Upper lobe of right lung (tissue), 1 donor: ENCODE data around the gene PPME1. TPM values are rescaled to one million over a fixed set of nuclear protein-coding genes. Genes with fewer than 3 reads are reported as not detected.

Experiments
- ATAC-seq: fragments of 200-7000 bp; cut with Tn5 transposase; one replicate; pipeline ENCODE4 v1.9.1; 2020; ENCODE audit warnings: mild to moderate bottlenecking, moderate library complexity
- DNase-seq: peaks from one replicate; pipeline ENCODE4 v3.0.0-alpha.2; 2020
- H3K27ac ChIP-seq: fragments of 200-600 bp; one replicate; pipeline ENCODE4 v1.8.0; 2022
- H3K27me3 ChIP-seq: fragments of 200-600 bp; one replicate; pipeline ENCODE4 v1.8.0; 2022; ENCODE audit warnings: mild to moderate bottlenecking
- H3K36me3 ChIP-seq: fragments of 200-600 bp; one replicate; pipeline ENCODE4 v1.8.0; 2022
- H3K4me1 ChIP-seq: fragments of 200-600 bp; one replicate; pipeline ENCODE4 v1.8.0; 2022
- H3K4me3 ChIP-seq: fragments of 200-600 bp; one replicate; pipeline ENCODE4 v1.8.0; 2022; ENCODE audit warnings: mild to moderate bottlenecking
- H3K9me3 ChIP-seq: fragments of 200-600 bp; one replicate; pipeline ENCODE4 v1.8.0; 2022
- intact Hi-C: fragments of 100-400 bp; cut with DNase I; formaldehyde crosslinking; loops from one replicate; pipeline ENCODE4 v1.11.0; 2022
- total RNA-seq: library from RNA; stranded (reverse); fragmentation: NEBNext Ultra II Directional; extraction: Animal tissue kit (Norgen Biotek cat#: 25700); gene quantifications from one replicate; pipeline ENCODE4 v1.2.1, GENCODE V29; 2021
- TF ChIP-seq, protein P1 (sequence below): fragments of 200-600 bp; IDR thresholded peaks from one replicate; pipeline ENCODE4 v1.8.0; 2022; ENCODE audit warnings: antibody characterized with exemption
- donor health status: DM: no; HTN: yes; CAD: no; lungs with severe emphysema.

PPME1 gene
- total RNA-seq, 1 donor from 2014 or later = 32.0 TPM

DNA sequence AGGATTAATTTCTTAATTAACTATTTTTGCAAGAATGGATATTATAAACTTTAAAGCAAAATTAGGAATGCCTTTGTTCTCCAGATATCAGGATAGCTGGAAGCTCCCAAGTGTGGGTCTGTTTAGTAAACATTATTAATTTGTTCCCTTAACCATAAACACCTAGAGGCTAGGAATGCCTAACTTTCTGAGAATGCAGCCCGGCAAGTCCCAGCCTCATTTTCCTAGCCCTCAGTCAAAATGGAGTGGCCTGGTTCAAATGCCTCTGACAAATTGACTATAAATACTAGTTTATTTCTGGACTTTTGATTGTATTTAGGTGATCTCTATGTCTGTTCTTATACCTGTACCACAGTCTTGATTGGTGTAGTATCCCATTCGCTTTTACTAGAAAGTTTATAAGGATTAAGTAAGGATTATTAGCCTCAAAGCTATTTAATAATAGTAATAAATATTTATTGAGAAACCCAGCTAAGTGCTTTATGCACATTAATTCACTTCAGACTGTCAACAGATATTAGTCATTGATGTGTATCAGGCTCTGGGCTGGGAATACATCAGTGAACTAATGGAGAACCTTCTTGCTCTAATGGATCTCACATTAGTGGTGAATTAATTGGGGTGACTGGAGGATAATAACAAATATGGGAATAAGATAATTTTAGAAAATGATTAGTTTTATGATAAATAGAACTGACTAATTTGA lies 25.8 kb downstream of the PPME1 start:
- Histone ChIP-seq H3K27ac (no peak overlapping the region), H3K27me3 (no peaks in the 10 kb centered on the region), H3K9me3 (no peaks in the 10 kb centered on the region), H3K4me3 (no peak overlapping the region), H3K36me3 (no peaks in the 10 kb centered on the region), H3K4me1 (no peaks in the 10 kb centered on the region)
- intact Hi-C loops = no loop called here
- DNase-seq = no peak
- TF ChIP-seq, protein P1, sequence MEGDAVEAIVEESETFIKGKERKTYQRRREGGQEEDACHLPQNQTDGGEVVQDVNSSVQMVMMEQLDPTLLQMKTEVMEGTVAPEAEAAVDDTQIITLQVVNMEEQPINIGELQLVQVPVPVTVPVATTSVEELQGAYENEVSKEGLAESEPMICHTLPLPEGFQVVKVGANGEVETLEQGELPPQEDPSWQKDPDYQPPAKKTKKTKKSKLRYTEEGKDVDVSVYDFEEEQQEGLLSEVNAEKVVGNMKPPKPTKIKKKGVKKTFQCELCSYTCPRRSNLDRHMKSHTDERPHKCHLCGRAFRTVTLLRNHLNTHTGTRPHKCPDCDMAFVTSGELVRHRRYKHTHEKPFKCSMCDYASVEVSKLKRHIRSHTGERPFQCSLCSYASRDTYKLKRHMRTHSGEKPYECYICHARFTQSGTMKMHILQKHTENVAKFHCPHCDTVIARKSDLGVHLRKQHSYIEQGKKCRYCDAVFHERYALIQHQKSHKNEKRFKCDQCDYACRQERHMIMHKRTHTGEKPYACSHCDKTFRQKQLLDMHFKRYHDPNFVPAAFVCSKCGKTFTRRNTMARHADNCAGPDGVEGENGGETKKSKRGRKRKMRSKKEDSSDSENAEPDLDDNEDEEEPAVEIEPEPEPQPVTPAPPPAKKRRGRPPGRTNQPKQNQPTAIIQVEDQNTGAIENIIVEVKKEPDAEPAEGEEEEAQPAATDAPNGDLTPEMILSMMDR = no peak
- ATAC-seq = no peak

DNA sequence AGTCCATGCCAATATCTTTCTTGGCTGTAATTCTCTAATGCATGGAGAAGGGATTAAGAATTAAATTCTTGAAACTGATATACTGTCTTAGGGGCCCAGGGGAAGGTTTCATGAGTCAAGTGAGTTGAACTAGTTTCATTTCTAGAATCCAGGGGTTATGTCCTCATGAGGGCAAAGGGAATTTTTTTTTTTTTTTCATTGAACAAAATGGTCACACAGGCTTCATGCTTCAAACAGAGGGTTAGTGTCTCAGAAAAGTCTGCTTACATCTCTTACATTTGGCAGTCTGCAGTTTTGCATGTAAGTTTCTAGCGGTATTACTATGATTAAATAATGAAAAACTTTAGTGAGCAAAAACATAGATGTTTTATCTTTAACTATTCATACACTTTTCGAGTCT lies 32.9 kb downstream of the PPME1 start:
- Histone ChIP-seq H3K27me3 (no peaks in the 10 kb centered on the region), H3K36me3 (peaks cover 32% of the 10 kb centered on the region), H3K4me3 (no peak overlapping the region), H3K9me3 (no peaks in the 10 kb centered on the region), H3K27ac (no peak overlapping the region), H3K4me1 (no peaks in the 10 kb centered on the region)
- intact Hi-C loops = no loop called here
- TF ChIP-seq, protein P1 = no peak
- ATAC-seq (no peak), DNase-seq (no peak)

DNA sequence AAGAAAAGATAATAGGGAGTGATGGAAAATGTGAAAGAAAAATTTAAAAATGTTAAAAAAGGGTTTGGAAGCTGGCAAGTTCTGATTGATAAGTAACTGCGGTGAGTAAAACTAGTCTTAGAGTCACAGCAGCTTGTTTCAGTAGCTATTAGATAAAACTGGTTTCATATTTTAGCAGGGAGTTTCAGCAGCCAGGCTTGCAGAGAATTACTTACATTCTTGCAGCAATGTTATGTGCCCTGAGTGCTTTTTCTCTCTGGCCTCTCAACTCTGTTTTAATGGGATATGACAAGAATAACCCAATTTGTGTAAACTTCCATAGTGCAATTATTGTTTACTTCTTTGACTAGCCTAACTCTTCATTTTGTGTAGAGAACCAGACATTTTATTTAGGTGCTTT lies 33.6 kb downstream of the PPME1 start:
- Histone ChIP-seq H3K4me3 (no peak overlapping the region), H3K36me3 (peaks cover 37% of the 10 kb centered on the region), H3K4me1 (no peaks in the 10 kb centered on the region), H3K9me3 (no peaks in the 10 kb centered on the region), H3K27ac (no peak overlapping the region), H3K27me3 (no peaks in the 10 kb centered on the region)
- intact Hi-C loops = no loop called here
- no peak for ATAC-seq
- DNase-seq = no peak
- TF ChIP-seq, protein P1 = no peak

DNA sequence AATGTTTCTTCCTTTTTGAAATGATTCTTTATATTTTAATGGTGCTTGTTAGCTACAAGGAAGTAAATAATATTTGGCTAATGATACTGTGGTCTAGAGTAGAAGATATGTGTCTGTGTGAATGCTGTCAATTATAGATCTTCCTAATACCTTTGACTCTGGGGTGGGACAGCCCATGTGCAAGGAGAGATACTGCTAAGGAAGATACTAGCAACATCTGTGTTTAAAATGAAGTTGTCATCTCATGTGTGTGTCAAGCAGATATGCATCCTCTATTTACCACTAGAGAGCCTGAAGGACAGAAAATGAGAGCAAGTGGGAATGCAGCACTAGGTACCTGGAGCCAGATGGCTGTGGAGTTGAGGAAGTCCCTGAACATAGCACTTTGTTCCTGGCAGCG lies 34.1 kb downstream of the PPME1 start:
- DNase-seq (no peak), ATAC-seq (no peak)
- no peaks in the 10 kb centered on the region for H3K9me3 ChIP-seq
- H3K27me3 ChIP-seq = no peaks in the 10 kb centered on the region
- H3K4me3 ChIP-seq = no peak overlapping the region
- H3K27ac ChIP-seq = no peak overlapping the region
- intact Hi-C loops = no loop called here
- peaks cover 42% of the 10 kb centered on the region for H3K36me3 ChIP-seq
- TF ChIP-seq, protein P1 = no peak
- H3K4me1 ChIP-seq = no peaks in the 10 kb centered on the region

DNA sequence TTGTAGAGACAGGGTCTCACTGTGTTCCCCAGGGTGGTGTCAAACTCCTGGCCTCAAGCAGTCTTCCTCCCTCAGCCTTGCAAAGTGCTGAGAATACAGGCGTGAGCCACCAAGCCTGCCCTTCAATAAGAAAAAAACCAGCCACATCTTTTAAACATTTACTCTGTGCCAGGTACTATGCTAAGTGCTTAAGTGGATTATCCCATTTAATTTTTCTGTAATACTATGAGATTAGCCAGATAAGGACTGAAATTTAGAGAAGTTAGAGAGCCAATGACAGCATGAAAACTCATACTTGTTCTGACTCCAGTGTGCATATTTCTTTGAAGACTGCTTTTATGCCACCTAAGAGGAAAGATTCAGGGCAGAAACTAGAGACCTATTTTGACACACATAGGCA lies 35.7 kb downstream of the PPME1 start:
- no peaks in the 10 kb centered on the region for H3K9me3 ChIP-seq
- H3K36me3 ChIP-seq = peaks cover 48% of the 10 kb centered on the region
- intact Hi-C loops = no loop called here
- no peak for DNase-seq
- H3K27ac ChIP-seq = no peak overlapping the region
- H3K27me3 ChIP-seq = no peaks in the 10 kb centered on the region
- no peaks in the 10 kb centered on the region for H3K4me1 ChIP-seq
- ATAC-seq = no peak
- H3K4me3 ChIP-seq = no peak overlapping the region
- TF ChIP-seq, protein P1 = no peak

DNA sequence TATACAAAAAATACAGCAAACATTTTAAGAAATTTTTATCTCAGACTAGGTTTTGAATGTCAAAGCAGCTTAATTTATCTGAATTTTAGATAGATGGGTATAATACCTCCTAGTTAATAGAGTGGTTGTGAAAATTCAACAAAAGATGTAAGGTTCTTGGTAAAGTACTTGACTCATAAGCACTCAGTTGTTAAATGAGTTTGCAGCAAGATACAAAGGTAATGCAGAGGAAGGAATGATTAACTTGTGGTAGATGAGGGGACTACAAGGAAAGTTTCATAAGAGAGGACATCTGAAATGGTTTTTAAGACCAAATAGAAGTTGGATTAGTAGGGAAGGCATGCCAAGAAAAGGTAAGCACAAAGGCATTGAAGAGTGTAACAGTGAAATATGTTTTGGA lies 37.4 kb downstream of the PPME1 start:
- intact Hi-C loops = no loop called here
- H3K4me3 ChIP-seq = no peak overlapping the region
- peaks cover 48% of the 10 kb centered on the region for H3K36me3 ChIP-seq
- no peak for ATAC-seq
- no peak for DNase-seq
- TF ChIP-seq, protein P1 = no peak
- no peaks in the 10 kb centered on the region for H3K27me3 ChIP-seq
- no peak overlapping the region for H3K27ac ChIP-seq
- no peaks in the 10 kb centered on the region for H3K4me1 ChIP-seq
- H3K9me3 ChIP-seq = no peaks in the 10 kb centered on the region
